Activated CD8-positive, alpha-beta T cell treated with anti-CD3 and anti-CD28 coated beads, Interleukin-2, amount 10 ng/mL, durations not matched to agents 7 days and 5 days (primary cell): ENCODE measurements around the gene SBNO2. TPM values are rescaled to one million over a fixed set of nuclear protein-coding genes. Genes with fewer than 3 reads are reported as not detected.

ENCODE experiments used
- ATAC-seq: fragments of 150-1000 bp; cut with Tn5 transposase; one replicate; pipeline ENCODE4 v1.10.0; 2021; ENCODE audit warnings: moderate library complexity
- CTCF ChIA-PET: fragments of 350-600 bp; sonication (Branson Sonifier 250); formaldehyde crosslinking; loops from one replicate; lab custom pipeline; 2021; ENCODE audit warnings: antibody characterized with exemption; lab: Charles Lee
- POLR2A ChIA-PET: fragments of 350-600 bp; sonication (Branson Sonifier 250); formaldehyde crosslinking; loops from one replicate; lab custom pipeline; 2021; ENCODE audit warnings: antibody characterized with exemption; lab: Charles Lee
- DNase-seq: peaks from one replicate; pipeline ENCODE4 v3.0.0-alpha.2; 2020
- H3K27ac Mint-ChIP-seq: one replicate; pipeline ENCODE4 v1.8.0; 2021; ENCODE audit warnings: mild to moderate bottlenecking, mixed read lengths
- H3K27me3 Mint-ChIP-seq: one replicate; pipeline ENCODE4 v1.8.0; 2021; ENCODE audit warnings: low read depth, mixed read lengths
- H3K36me3 Mint-ChIP-seq: one replicate; pipeline ENCODE4 v1.8.0; 2021; ENCODE audit warnings: low read depth, mixed read lengths
- H3K4me1 Mint-ChIP-seq: one replicate; pipeline ENCODE4 v1.8.0; 2021; ENCODE audit warnings: low read depth, mixed read lengths
- H3K4me3 Mint-ChIP-seq: one replicate; pipeline ENCODE4 v1.8.0; 2021; ENCODE audit warnings: mild to moderate bottlenecking, mixed read lengths
- H3K9me3 Mint-ChIP-seq: one replicate; pipeline ENCODE4 v1.8.0; 2022; ENCODE audit warnings: mixed read lengths; ENCODE audit not compliant: insufficient read depth
- total RNA-seq, 2 experiments: library from RNA; stranded (reverse); gene quantifications; one replicate each; pipeline ENCODE4 v1.2.3, GENCODE V29; 2021

Gene SBNO2
- total RNA-seq, 2 experiments from 2014 or later = 58.6 to 70.5 TPM

- Mint-ChIP-seq H3K27ac (no peak overlapping the region), H3K27me3 (no peaks in the 10 kb centered on the region), H3K9me3 (no peaks in the 10 kb centered on the region), H3K36me3 (peaks cover 31% of the 10 kb centered on the region), H3K4me1 (peaks cover 3% of the 10 kb centered on the region), H3K4me3 (no peak overlapping the region)
- ATAC-seq (no peak), DNase-seq (no peak)
- CTCF ChIA-PET = no interaction called here
- POLR2A ChIA-PET = no interaction called here
Observed at GRCh38 chr19:1146858-1147780, 26.9 kb downstream of the SBNO2 start.

DNA sequence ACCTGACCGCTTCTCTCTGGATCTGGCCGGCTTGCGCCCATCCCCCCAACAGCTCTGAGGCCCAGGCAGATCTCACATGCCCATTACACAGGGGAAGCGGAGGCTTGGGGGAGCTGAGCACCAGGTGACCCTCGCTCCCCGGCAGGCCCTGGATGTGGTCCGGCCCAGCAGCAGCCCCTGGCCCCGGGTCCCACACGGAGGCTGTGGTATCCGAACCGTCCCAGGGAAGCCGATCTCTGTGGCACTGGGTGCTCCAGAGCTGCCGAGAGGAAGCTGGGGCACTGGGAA is 27.7 kb downstream of the SBNO2 start:
- Mint-ChIP-seq H3K4me1 (peaks cover 3% of the 10 kb centered on the region), H3K36me3 (peaks cover 30% of the 10 kb centered on the region), H3K4me3 (no peak overlapping the region), H3K27ac (no peak overlapping the region), H3K27me3 (no peaks in the 10 kb centered on the region), H3K9me3 (no peaks in the 10 kb centered on the region)
- ChIA-PET CTCF (no interaction called here), POLR2A (no interaction called here)
- ATAC-seq (no peak), DNase-seq (no peak)

DNA sequence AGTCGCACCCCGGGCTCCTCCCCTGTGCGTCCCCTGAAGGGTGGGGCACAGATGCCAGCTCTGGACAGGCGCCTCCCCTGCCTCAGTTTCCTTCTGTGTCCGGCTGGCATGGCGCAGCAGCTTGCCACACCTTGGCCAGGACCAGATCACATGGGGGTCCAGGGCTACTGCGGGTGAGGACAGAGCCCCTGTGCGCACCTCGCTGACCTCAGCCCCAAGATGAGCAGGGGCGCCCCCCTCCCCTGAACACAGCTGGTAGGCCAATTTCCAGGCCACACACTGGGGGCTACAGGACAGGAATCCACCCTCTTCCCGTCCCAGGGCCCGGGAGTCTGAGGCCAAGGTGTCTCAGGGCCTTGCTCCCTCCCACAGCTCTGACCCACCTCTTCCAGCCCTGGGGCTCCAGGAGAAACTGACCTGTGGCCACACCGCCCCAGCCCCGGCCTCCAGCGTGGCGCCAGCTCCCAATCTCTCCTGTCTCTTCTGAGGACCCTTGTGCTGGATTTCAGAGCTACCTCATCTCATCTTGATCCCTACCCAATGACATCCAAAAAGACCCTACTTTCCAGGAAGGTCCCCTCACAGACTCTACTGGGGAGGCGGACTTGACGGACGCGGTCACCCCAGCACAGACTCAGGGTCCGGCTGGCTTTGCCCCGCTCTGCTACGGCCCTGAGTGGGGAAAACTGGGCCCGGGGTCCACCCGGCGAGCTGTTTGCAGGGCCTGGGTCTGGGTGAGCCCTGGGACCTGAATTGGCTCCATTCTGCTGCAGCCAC is 28.2 kb downstream of the SBNO2 start:
- Mint-ChIP-seq H3K27me3 (no peaks in the 10 kb centered on the region), H3K9me3 (no peaks in the 10 kb centered on the region), H3K36me3 (peaks cover 29% of the 10 kb centered on the region), H3K4me3 (no peak overlapping the region), H3K4me1 (peaks cover 3% of the 10 kb centered on the region), H3K27ac (no peak overlapping the region)
- ATAC-seq = no peak
- ChIA-PET POLR2A (interaction anchor here (0.5 kb wide), 1 partner anchor 12 kb away, joined by 3 read pairs; no protein-coding TSS in a partner anchor), CTCF (no interaction called here)
- DNase-seq = no peak

DNA sequence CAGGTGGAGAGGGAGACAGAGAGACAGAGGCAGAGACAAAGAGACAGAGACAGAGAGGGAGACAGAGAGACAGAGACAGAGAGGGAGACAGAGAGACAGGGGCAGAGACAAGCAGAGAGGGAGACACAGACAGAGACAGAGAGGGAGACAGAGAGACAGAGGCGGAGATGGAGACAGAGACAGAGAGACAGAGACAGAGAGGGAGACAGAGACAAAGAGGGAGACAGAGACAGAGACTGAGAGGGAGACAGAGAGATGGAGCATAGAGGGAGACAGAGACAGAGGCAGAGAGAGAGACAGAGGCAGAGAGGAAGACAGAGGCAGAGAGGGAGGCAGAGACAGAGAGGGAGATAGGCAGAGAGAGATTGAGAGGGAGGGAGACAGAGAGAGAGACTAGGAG is 29.3 kb downstream of the SBNO2 start:
- Mint-ChIP-seq H3K27me3 (no peaks in the 10 kb centered on the region), H3K27ac (no peak overlapping the region), H3K36me3 (peaks cover 33% of the 10 kb centered on the region), H3K9me3 (no peaks in the 10 kb centered on the region), H3K4me1 (peaks cover 3% of the 10 kb centered on the region), H3K4me3 (no peak overlapping the region)
- ChIA-PET POLR2A (no interaction called here), CTCF (no interaction called here)
- ATAC-seq (no peak), DNase-seq (no peak)

DNA sequence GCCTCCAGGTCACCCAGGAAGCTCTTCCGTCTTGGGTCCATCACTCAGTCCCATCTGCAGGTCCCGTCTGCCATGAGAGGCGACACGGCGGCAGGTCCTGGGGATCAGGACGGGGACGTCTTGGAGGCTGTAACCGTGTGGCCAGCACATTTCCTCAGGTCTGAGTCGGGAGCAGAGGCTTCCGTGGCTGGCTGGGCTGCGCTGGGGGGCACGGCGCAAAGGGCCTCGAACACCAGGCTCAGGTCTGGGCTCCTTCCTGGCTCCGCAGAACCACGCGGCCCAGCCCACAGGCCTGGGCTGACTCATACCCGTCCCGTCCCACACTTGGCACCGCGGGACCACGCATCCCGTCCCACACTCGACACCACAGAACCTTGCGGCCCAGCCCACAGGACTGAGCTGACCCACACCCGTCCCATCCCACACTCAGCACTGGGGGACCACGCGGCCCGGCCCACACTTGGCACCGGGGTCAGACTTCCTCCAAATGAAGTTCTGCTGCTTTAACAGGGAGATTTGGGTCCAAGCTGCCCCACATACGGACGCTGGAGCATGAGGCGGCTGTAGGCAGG is 30.2 kb downstream of the SBNO2 start:
- Mint-ChIP-seq H3K4me3 (no peak overlapping the region), H3K27me3 (no peaks in the 10 kb centered on the region), H3K36me3 (peaks cover 39% of the 10 kb centered on the region), H3K9me3 (no peaks in the 10 kb centered on the region), H3K27ac (no peak overlapping the region), H3K4me1 (peaks cover 3% of the 10 kb centered on the region)
- DNase-seq = no peak
- ChIA-PET POLR2A (no interaction called here), CTCF (no interaction called here)
- no peak for ATAC-seq

- no peaks in the 10 kb centered on the region for H3K9me3 Mint-ChIP-seq
- H3K27ac Mint-ChIP-seq = no peak overlapping the region
- POLR2A ChIA-PET = no interaction called here
- H3K36me3 Mint-ChIP-seq = peaks cover 39% of the 10 kb centered on the region
- peaks cover 3% of the 10 kb centered on the region for H3K4me1 Mint-ChIP-seq
- ATAC-seq (no peak), DNase-seq (no peak)
- H3K4me3 Mint-ChIP-seq = no peak overlapping the region
- CTCF ChIA-PET = no interaction called here
- H3K27me3 Mint-ChIP-seq = no peaks in the 10 kb centered on the region
Observed at GRCh38 chr19:1141944-1142343, 32.1 kb downstream of the SBNO2 start.

DNA sequence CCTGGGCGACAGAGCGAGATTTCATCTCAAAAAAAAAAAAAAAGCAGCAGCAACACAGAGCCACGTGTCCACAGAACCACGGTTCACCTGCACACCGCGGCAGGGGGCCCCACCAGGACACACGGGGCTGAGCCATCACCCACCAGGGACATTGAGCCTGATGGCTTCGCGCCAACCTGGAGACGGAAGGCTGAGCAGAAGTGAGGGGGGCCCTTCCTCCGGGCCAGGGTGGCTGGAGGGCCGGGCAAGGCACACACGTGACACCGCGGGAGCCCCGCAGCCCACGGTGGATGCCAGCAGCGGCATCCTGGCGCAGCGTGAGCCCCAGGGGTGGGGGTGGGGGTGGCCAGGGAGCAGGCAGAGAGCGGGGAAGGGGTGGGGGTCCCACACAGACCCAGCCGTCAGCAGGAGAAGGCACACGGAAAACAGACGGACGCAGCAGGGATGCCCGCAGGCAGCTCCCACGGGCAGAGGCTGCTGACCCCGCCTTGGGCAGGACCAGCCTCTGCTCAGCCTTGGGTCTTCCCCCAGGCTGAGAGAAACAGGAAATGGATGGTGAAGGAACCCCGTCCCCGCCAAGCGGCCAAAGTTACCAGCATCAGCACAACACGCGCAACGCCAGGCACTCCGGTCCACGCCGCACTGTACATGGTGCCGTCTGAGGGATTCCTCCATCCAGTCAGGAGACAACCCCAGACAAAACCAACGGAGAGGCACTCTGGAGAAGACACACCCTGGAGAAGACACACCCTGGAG is 33.6 kb downstream of the SBNO2 start:
- Mint-ChIP-seq H3K4me1 (peaks cover 6% of the 10 kb centered on the region), H3K36me3 (peaks cover 37% of the 10 kb centered on the region), H3K9me3 (no peaks in the 10 kb centered on the region), H3K4me3 (no peak overlapping the region), H3K27me3 (no peaks in the 10 kb centered on the region), H3K27ac (no peak overlapping the region)
- DNase-seq = no peak
- no peak for ATAC-seq
- POLR2A ChIA-PET = no interaction called here
- CTCF ChIA-PET = interaction anchor here (0.9 kb wide), 1 partner anchor 52 kb away, joined by 3 read pairs; no protein-coding TSS in a partner anchor

DNA sequence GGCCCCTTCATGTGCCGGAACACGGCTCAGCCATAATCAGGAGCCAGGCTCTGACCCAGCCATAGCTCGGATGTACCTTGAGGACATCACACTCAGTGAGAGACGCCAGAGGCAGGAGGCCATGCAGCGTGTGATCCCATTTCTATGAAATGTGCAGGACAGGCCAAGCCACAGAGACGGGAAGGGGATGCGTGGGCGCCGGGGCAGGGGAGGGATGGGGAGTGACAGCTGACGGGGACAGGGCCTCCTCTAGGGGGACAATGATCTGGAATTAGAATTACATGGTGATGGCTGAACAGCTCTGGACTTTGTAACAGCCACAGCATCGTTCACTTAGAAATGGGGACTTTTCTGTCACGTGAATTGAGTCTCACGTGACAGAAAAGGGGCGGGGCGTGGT is 34.9 kb downstream of the SBNO2 start:
- Mint-ChIP-seq H3K27ac (no peak overlapping the region), H3K9me3 (no peaks in the 10 kb centered on the region), H3K4me3 (no peak overlapping the region), H3K4me1 (peaks cover 4% of the 10 kb centered on the region), H3K27me3 (no peaks in the 10 kb centered on the region), H3K36me3 (peaks cover 30% of the 10 kb centered on the region)
- DNase-seq (no peak), ATAC-seq (no peak)
- POLR2A ChIA-PET = no interaction called here
- CTCF ChIA-PET = no interaction called here

DNA sequence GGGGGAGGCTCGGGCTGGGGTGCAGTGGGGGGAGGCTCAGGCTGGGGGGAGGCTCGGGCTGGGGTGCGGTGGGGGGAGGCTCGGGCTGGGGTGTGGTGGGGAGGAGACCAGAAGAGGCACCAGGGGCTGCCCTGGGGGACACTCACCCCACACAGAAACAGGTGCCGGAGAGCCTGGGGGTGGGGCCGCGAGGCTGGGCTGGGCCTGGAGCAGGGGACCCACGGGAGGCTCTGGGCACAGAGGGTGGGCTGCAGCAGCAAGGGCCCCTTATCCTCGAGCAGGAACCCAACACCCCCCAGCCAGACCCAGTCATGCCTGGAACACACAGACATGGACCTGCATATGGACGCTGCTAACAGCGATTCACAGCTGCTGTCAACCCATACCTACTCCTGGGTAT is 35.9 kb downstream of the SBNO2 start:
- H3K27me3 Mint-ChIP-seq = no peaks in the 10 kb centered on the region
- no peaks in the 10 kb centered on the region for H3K9me3 Mint-ChIP-seq
- H3K36me3 Mint-ChIP-seq = peaks cover 22% of the 10 kb centered on the region
- POLR2A ChIA-PET = no interaction called here
- ATAC-seq (no peak), DNase-seq (no peak)
- no peak overlapping the region for H3K27ac Mint-ChIP-seq
- no peak overlapping the region for H3K4me3 Mint-ChIP-seq
- CTCF ChIA-PET = no interaction called here
- peaks cover 11% of the 10 kb centered on the region for H3K4me1 Mint-ChIP-seq

GRCh38 chr19:1136621-1137317 is 37.3 kb downstream of the SBNO2 start:
- Mint-ChIP-seq H3K4me1 (peaks cover 18% of the 10 kb centered on the region), H3K4me3 (no peak overlapping the region), H3K9me3 (no peaks in the 10 kb centered on the region), H3K27me3 (no peaks in the 10 kb centered on the region), H3K27ac (peak overlapping the region; percentile 71), H3K36me3 (peaks cover 13% of the 10 kb centered on the region)
- ATAC-seq (no peak), DNase-seq (no peak)
- CTCF ChIA-PET = no interaction called here
- POLR2A ChIA-PET = no interaction called here

DNA sequence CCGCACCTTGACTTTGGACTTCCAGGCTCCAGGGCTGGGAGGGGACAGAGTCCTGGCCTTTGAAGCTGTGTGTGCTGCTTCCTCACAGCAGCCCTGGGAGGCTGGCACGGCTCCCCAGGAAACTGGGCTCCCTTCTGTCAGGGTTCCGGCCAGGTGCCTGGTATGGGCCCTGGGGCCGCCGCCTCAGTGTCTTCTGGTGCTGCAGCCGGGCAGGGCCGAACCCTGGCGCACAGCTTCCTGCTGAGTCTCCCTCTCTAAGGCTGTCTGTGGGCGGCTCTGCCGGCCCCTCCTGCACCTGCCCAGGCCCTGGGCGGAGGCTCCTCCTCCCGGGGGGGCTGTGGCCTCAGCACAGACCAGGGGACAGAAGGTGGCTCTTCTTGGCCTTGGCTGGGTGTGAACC is 37.9 kb downstream of the SBNO2 start:
- Mint-ChIP-seq H3K36me3 (peaks cover 13% of the 10 kb centered on the region), H3K27ac (no peak overlapping the region), H3K27me3 (no peaks in the 10 kb centered on the region), H3K4me3 (no peak overlapping the region), H3K4me1 (peaks cover 20% of the 10 kb centered on the region), H3K9me3 (no peaks in the 10 kb centered on the region)
- DNase-seq = no peak
- ChIA-PET POLR2A (no interaction called here), CTCF (no interaction called here)
- no peak for ATAC-seq
